H1 (cell line): ENCODE results near the gene ADGRL3. TPM values are rescaled to one million over a fixed set of nuclear protein-coding genes. Genes with fewer than 3 reads are reported as not detected.

Experiments used
- CTCF ChIA-PET: fragments of 300-600 bp; sonication (Branson Sonifier 250); formaldehyde crosslinking; loops from one replicate; lab custom pipeline; 2021; ENCODE audit not compliant: partially characterized antibody; lab: Charles Lee
- POLR2A ChIA-PET: fragments of 300-600 bp; sonication (Branson Sonifier 250); formaldehyde crosslinking; loops from one replicate; lab custom pipeline; 2021; ENCODE audit warnings: inconsistent platforms; ENCODE audit not compliant: partially characterized antibody; lab: Charles Lee
- DNase-seq, 2 experiments: peaks; one replicate each; pipeline versions ENCODE4 v3.0.0 to v3.0.0-alpha.2; 2010 to 2022; ENCODE audit warnings: low spot score in 2 of 2, low read depth in 1 of 2, mixed read lengths in 1 of 2
- FAIRE-seq: peaks from 2 replicates; lab custom pipeline; 2011; peaks lifted over from hg19 to GRCh38; lab: Jason Lieb, UNC
- H2AFZ ChIP-seq: 2 replicates; pipeline ENCODE4 v1.8.1; 2012; ENCODE audit warnings: low read length, inconsistent platforms
- H2AK5ac ChIP-seq: 2 replicates; pipeline ENCODE4 v1.6.1; 2013; ENCODE audit warnings: low read depth, low read length
- H2BK120ac ChIP-seq: replicated peaks from 2 replicates; pipeline ENCODE3; 2013; ENCODE audit warnings: low read depth, low read length, inconsistent platforms
- H2BK12ac ChIP-seq: 2 replicates; pipeline ENCODE4 v1.6.1; 2013; ENCODE audit warnings: low read depth, low read length
- H2BK15ac ChIP-seq: 2 replicates; pipeline ENCODE4 v1.6.1; 2013; ENCODE audit warnings: low read length
- H2BK20ac ChIP-seq: 2 replicates; pipeline ENCODE4 v1.6.1; 2013; ENCODE audit warnings: low read length
- H2BK5ac ChIP-seq: 2 replicates; pipeline ENCODE4 v1.6.1; 2013; ENCODE audit warnings: low read depth, low read length
- H3K14ac ChIP-seq: 2 replicates; pipeline ENCODE4 v1.6.1; 2013; ENCODE audit warnings: inconsistent platforms; ENCODE audit not compliant: insufficient read length
- H3K18ac ChIP-seq: 2 replicates; pipeline ENCODE4 v1.6.1; 2013; ENCODE audit warnings: low read length; ENCODE audit errors: extremely low read depth
- H3K23ac ChIP-seq: 2 replicates; pipeline ENCODE4 v1.6.1; 2013; ENCODE audit warnings: inconsistent platforms; ENCODE audit not compliant: insufficient read length
- H3K23me2 ChIP-seq: 2 replicates; pipeline ENCODE4 v1.6.1; 2013; ENCODE audit warnings: low read depth, low read length
- H3K27ac ChIP-seq: 2 replicates; pipeline ENCODE4 v1.6.1; 2011; ENCODE audit warnings: low read depth, low read length, inconsistent platforms
- H3K27me3 ChIP-seq, 4 experiments: replicated peaks in 1 of 4; 1 replicate in 1 of 4; 2 replicates in 3 of 4; pipeline versions ENCODE4 v1.6.1 to v1.8.1; 2011 to 2013; ENCODE audit warnings: low read length in 3 of 4, mild to moderate bottlenecking in 3 of 4, inconsistent platforms in 2 of 4, mixed read lengths in 2 of 4, moderate library complexity in 1 of 4; ENCODE audit not compliant: control insufficient read depth in 3 of 4, insufficient read depth in 3 of 4; ENCODE audit errors: extremely low read depth in 1 of 4
- H3K36me3 ChIP-seq, 4 experiments: 2 replicates each; pipeline versions ENCODE4 v1.6.1 to v1.8.1; 2011 to 2013; ENCODE audit warnings: mild to moderate bottlenecking in 4 of 4, low read length in 3 of 4, moderate library complexity in 2 of 4, control low read depth in 1 of 4, inconsistent platforms in 1 of 4; ENCODE audit not compliant: insufficient read depth in 4 of 4, control insufficient read depth in 2 of 4
- H3K4ac ChIP-seq: replicated peaks from 2 replicates; pipeline ENCODE3; 2013; ENCODE audit warnings: low read length, low read depth, mixed read lengths, inconsistent platforms; ENCODE audit not compliant: insufficient read length
- H3K4me1 ChIP-seq, 4 experiments: replicated peaks in 1 of 4; 1 replicate in 1 of 4; 2 replicates in 3 of 4; pipeline versions ENCODE4 v1.6.1 to v1.8.1; 2011 to 2013; ENCODE audit warnings: low read length in 3 of 4, inconsistent platforms in 2 of 4, mixed read lengths in 1 of 4; ENCODE audit not compliant: insufficient read depth in 4 of 4, control insufficient read depth in 3 of 4
- H3K4me2 ChIP-seq, 2 experiments: 2 replicates each; pipeline versions ENCODE4 v1.6.1 to v1.8.1; 2011 to 2013; ENCODE audit warnings: low read depth in 2 of 2, low read length in 2 of 2, control low read depth in 1 of 2, inconsistent platforms in 1 of 2, mild to moderate bottlenecking in 1 of 2; ENCODE audit not compliant: insufficient read depth in 1 of 2
- H3K4me3 ChIP-seq, 4 experiments: fragments of 200-600, 300-600 bp in 1 of 4; sonication (generic), shearing (Covaris generic), sonication (Bioruptor Twin) in 1 of 4; 2 replicates each; pipeline versions ENCODE4 v1.5.1 to v1.8.1; 2011 to 2016; ENCODE audit warnings: low read length in 4 of 4, low read depth in 3 of 4, control low read depth in 2 of 4, inconsistent platforms in 2 of 4, mild to moderate bottlenecking in 2 of 4, mixed read lengths in 1 of 4, moderate library complexity in 1 of 4; ENCODE audit not compliant: insufficient read depth in 2 of 4; ENCODE audit errors: extremely low read depth in 1 of 4
- H3K56ac ChIP-seq: replicated peaks from 2 replicates; pipeline ENCODE3; 2013; ENCODE audit warnings: low read depth, mild to moderate bottlenecking, mixed read lengths, low read length, inconsistent platforms; ENCODE audit not compliant: insufficient read length
- H3K79me1 ChIP-seq: 2 replicates; pipeline ENCODE4 v1.6.1; 2013; ENCODE audit warnings: low read depth, low read length, control low read depth
- H3K79me2 ChIP-seq, 2 experiments: 2 replicates each; pipeline versions ENCODE4 v1.6.1 to v1.8.1; 2012 to 2013; ENCODE audit warnings: low read length in 2 of 2, mild to moderate bottlenecking in 2 of 2, inconsistent platforms in 1 of 2; ENCODE audit not compliant: insufficient read depth in 2 of 2, control insufficient read depth in 1 of 2
- H3K9ac ChIP-seq, 4 experiments: replicated peaks in 1 of 4; 1 replicate in 1 of 4; 2 replicates in 3 of 4; pipeline versions ENCODE4 v1.6.1 to v1.8.1; 2011 to 2013; ENCODE audit warnings: low read depth in 3 of 4, low read length in 3 of 4, control low read depth in 2 of 4, mild to moderate bottlenecking in 2 of 4, moderate library complexity in 2 of 4, inconsistent platforms in 1 of 4; ENCODE audit errors: extremely low read depth in 1 of 4
- H3K9me3 ChIP-seq, 2 experiments: 2 replicates each; pipeline versions ENCODE4 v1.6.1 to v1.8.1; 2012 to 2013; ENCODE audit warnings: mild to moderate bottlenecking in 2 of 2, moderate library complexity in 2 of 2, control low read depth in 1 of 2, inconsistent platforms in 1 of 2, low read depth in 1 of 2, low read length in 1 of 2, mixed read lengths in 1 of 2; ENCODE audit not compliant: insufficient read depth in 2 of 2
- H4K20me1 ChIP-seq, 2 experiments: replicated peaks in 1 of 2; 2 replicates each; pipeline versions ENCODE3 to v1.8.1; 2011 to 2013; ENCODE audit warnings: inconsistent platforms in 2 of 2, low read length in 2 of 2, mild to moderate bottlenecking in 1 of 2; ENCODE audit not compliant: insufficient read depth in 2 of 2, control insufficient read depth in 1 of 2
- H4K5ac ChIP-seq: 2 replicates; pipeline ENCODE4 v1.6.1; 2013; ENCODE audit warnings: low read length, low read depth, mixed read lengths, inconsistent platforms; ENCODE audit not compliant: insufficient read length
- H4K8ac ChIP-seq: 2 replicates; pipeline ENCODE4 v1.8.0; 2013; ENCODE audit warnings: mild to moderate bottlenecking, moderate library complexity, low read length, inconsistent platforms; ENCODE audit not compliant: insufficient read depth; ENCODE audit errors: extremely low read depth
- H4K91ac ChIP-seq: replicated peaks from 2 replicates; pipeline ENCODE3; 2013; ENCODE audit warnings: low read length, mixed read lengths, inconsistent platforms; ENCODE audit not compliant: insufficient read length
- ASH2L ChIP-seq: fragments of 200-600, 300-600 bp; sonication (generic); IDR thresholded peaks from one replicate; pipeline ENCODE4 v1.7.1; 2017; ENCODE audit warnings: low read length
- ATF2 ChIP-seq: IDR thresholded peaks from 2 replicates; pipeline ENCODE4 v1.6.1; 2012; ENCODE audit warnings: low read length, inconsistent platforms
- BCL11A ChIP-seq, 2 experiments: IDR thresholded peaks; one replicate each; pipeline ENCODE4 v1.6.1; 2011; ENCODE audit warnings: low read depth in 2 of 2, low read length in 2 of 2, mild to moderate bottlenecking in 2 of 2
- CEBPB ChIP-seq: IDR thresholded peaks from 2 replicates; pipeline ENCODE4 v1.6.1; 2012; ENCODE audit warnings: low read depth, low read length
- CREB1 ChIP-seq: IDR thresholded peaks from 2 replicates; pipeline ENCODE4 v1.6.1; 2012; ENCODE audit warnings: inconsistent platforms
- FOSL1 ChIP-seq: IDR thresholded peaks from 2 replicates; pipeline ENCODE4 v1.6.1; 2011; ENCODE audit warnings: mild to moderate bottlenecking, low read depth, low read length, moderate library complexity; ENCODE audit not compliant: insufficient read depth
- HDAC6 ChIP-seq: IDR thresholded peaks from one replicate; pipeline ENCODE4 v1.7.1; 2012; ENCODE audit warnings: low read depth, mild to moderate bottlenecking, inconsistent platforms, low read length, moderate library complexity
- JUND ChIP-seq: IDR thresholded peaks from 2 replicates; pipeline ENCODE4 v1.6.1; 2011; ENCODE audit warnings: mild to moderate bottlenecking, improper control_type of control experiment, low read length
- KDM4A ChIP-seq: IDR thresholded peaks from one replicate; pipeline ENCODE4 v1.7.1; 2012; ENCODE audit warnings: low read depth, mild to moderate bottlenecking, moderate library complexity, low read length, inconsistent platforms; ENCODE audit not compliant: severe bottlenecking
- SIN3A ChIP-seq, 2 experiments: IDR thresholded peaks in 1 of 2; conservative IDR thresholded peaks in 1 of 2; 2 replicates each; pipeline ENCODE4 v1.6.1; 2011 to 2012; ENCODE audit warnings: low read length in 2 of 2, improper control_type of control experiment in 1 of 2, low read depth in 1 of 2, mild to moderate bottlenecking in 1 of 2
- SIRT6 ChIP-seq: IDR thresholded peaks from one replicate; pipeline ENCODE4 v1.7.1; 2012; ENCODE audit warnings: low read length, inconsistent platforms
- TEAD4 ChIP-seq: IDR thresholded peaks from 2 replicates; pipeline ENCODE4 v1.6.1; 2012; ENCODE audit warnings: low read depth, low read length, inconsistent platforms, mixed read lengths
- ZNF274 ChIP-seq: IDR thresholded peaks from 2 replicates; pipeline ENCODE4 v1.7.0; 2012; ENCODE audit warnings: low read length, borderline replicate concordance; ENCODE audit errors: extremely low read depth
- whole genome bisulfite sequencing, 2 experiments: shearing (Covaris generic) in 1 of 2; methylation state at CpG; one replicate each; pipeline versions ENCODE4 v1.1.6 to v1.1.7; 2013 to 2015; ENCODE audit warnings: low lambda C conversion rate in 2 of 2, mixed read lengths in 2 of 2, inconsistent platforms in 1 of 2, low coverage in 1 of 2, missing lambda C conversion rate in 1 of 2; ENCODE audit not compliant: insufficient replicate concordance in 2 of 2, insufficient coverage in 1 of 2, insufficient read length in 1 of 2; ENCODE audit errors: extremely low coverage in 1 of 2, missing lambda C conversion rate in 1 of 2; 5-methylcytosine and 5-hydroxymethylcytosine counted together
- polyA plus RNA-seq, 7 experiments: library from polyadenylated mRNA; depleted of rRNA in 3 of 7; stranded (reverse) in 5 of 7; unstranded in 2 of 7; fragments of >200 nt in 5 of 7; fragments of 200-250 nt in 2 of 7; gene quantifications; 1 replicate in 5 of 7; 2 replicates in 1 of 7; 4 replicates in 1 of 7; pipeline versions ENCODE4 v1.2.1 to v1.2.3, GENCODE V29; 2011 to 2013; ENCODE audit warnings: missing spikeins in 2 of 7, mixed read lengths in 2 of 7
- total RNA-seq: library from RNA; stranded (reverse); fragmentation: NEBNext Ultra II Directional; extraction: Animal tissue kit (Norgen Biotek cat#: 25700); gene quantifications from 2 replicates; pipeline ENCODE4 v1.2.1, GENCODE V29; 2021

Gene ADGRL3
- total and polyA plus RNA-seq, 2 of the 8 experiments (the other 6 are each of a cell fraction or from before 2014, with no cell fraction given): 6.6 to 13.0 TPM

GRCh38 chr4:61374447-61374891, 174.3 kb downstream of the ADGRL3 start:
- Histone ChIP-seq H2AFZ (no peak overlapping the region), H3K9me3 (peaks cover 0 to 7% of the 10 kb centered on the region in 2 experiments; a peak in 1 of 4 replicates), H3K14ac (no peak overlapping the region), H3K18ac (no peak overlapping the region; the same call in 1 of the 2 replicates), H3K4me1 (peaks cover 0 to 9% (median under 1%) of the 10 kb centered on the region in 4 experiments; a peak in 2 of 7 replicates), H4K20me1 (no peaks in the 10 kb centered on the region), H3K4ac (no peak overlapping the region), H3K56ac (no peak overlapping the region), H3K9ac (no peak overlapping the region), H3K79me2 (peaks cover 0 to 12% of the 10 kb centered on the region in 2 experiments; a peak in 2 of 4 replicates), H3K23me2 (no peaks in the 10 kb centered on the region), H3K23ac (no peak overlapping the region), H3K4me2 (peak overlapping the region; percentile 17 to 40; a peak in 1 of 4 replicates), H3K79me1 (no peaks in the 10 kb centered on the region), H3K27ac (no peak overlapping the region), H3K27me3 (no peaks in the 10 kb centered on the region), H2BK120ac (peak overlapping the region; percentile 91), H2BK12ac (no peak overlapping the region), H4K5ac (peak overlapping the region; percentile 91), H4K8ac (no peak overlapping the region), H2AK5ac (no peak overlapping the region), H3K4me3 (no peak overlapping the region), H4K91ac (peak overlapping the region; percentile 88), H2BK20ac (no peak overlapping the region), H2BK15ac (no peak overlapping the region), H2BK5ac (no peak overlapping the region), H3K36me3 (no peaks in the 10 kb centered on the region; a peak in 1 of 8 replicates)
- CTCF ChIA-PET: no interaction called here
- FAIRE-seq: peak; percentile 58
- no peak for DNase-seq
- WGBS, 2 experiments: 50% methylated on average over 1 of the region's 1 CpG; no CpG with 5 or more reads in 1 of the 2 experiments
- POLR2A ChIA-PET: interaction anchor here (1.0 kb wide), 1 partner anchor 10 kb away, joined by 3 read pairs; no protein-coding TSS in a partner anchor
- TF ChIP-seq ZNF274 (no peak), SIN3A (conservative IDR thresholded peaks at IDR 0.05 in 1 of 2, IDR thresholded peaks at IDR 0.05 in 1 of 2; ENCODE audit: low read depth in 1 of 2, low read length in 2 of 2) (no peak), ATF2 (no peak), HDAC6 (no peak), ASH2L (no peak), FOSL1 (no peak), BCL11A (IDR thresholded peaks at IDR 0.05; ENCODE audit: low read depth in 2 of 2, low read length in 2 of 2) (no peak), KDM4A (no peak), SIRT6 (no peak), CEBPB (no peak), CREB1 (no peak), TEAD4 (no peak), JUND (no peak)
